Dermis blood vessel endothelial cell (primary cell): ENCODE results near the gene GIPC1. TPM values are rescaled to one million over a fixed set of nuclear protein-coding genes. Genes with fewer than 3 reads are reported as not detected.
A peak's percentile ranks its signal among the peaks of the same experiment; 100 is the strongest.
"Not testable (repeated sequence)": the region's sequence is repeated elsewhere in the genome, so short reads cannot be mapped to it uniquely, and the experiment has no call there.

Experiments
- DNase-seq: peaks from one replicate; pipeline ENCODE4 v3.0.0; 2010
- total RNA-seq: library from RNA; depleted of rRNA; stranded (reverse); fragments of >200 nt; gene quantifications from 2 replicates; pipeline ENCODE4 v1.2.3, GENCODE V29; 2014

GIPC1 gene
- total RNA-seq, 1 donor from 2014 or later = 182 TPM

- DNase-seq = peak; percentile 67
Observed at GRCh38 chr19:14517446-14517839, 21.5 kb upstream of the GIPC1 start.

- DNase-seq = no peak
Observed at GRCh38 chr19:14516746-14517438, 21.0 kb upstream of the GIPC1 start.

DNA sequence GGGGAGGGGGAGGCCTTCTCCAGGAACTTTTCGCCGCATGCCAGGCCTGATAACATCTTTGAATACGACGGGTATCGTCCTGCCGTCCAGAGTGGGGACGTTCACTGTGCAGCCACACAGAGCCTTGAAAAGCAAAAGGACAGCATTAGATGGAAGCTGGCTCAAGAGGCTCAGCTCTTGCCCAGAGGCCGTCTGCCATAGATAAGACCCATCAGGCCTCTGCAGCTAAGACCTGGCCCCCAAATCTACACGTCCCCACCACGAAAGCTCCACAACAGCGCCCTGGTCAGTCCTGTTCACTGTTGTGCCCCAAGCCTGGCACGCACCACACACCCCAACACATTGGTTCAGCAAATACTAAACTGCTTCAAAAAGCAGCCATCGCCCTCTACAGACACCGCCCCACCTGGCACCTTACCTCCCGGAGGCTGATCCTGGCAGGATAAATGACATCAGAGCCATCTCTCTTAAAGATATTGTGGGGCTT lies 20.2 kb upstream of the GIPC1 start:
- DNase-seq = no peak

- DNase-seq = no peak
Observed at GRCh38 chr19:14515501-14516047, 19.6 kb upstream of the GIPC1 start.

DNA sequence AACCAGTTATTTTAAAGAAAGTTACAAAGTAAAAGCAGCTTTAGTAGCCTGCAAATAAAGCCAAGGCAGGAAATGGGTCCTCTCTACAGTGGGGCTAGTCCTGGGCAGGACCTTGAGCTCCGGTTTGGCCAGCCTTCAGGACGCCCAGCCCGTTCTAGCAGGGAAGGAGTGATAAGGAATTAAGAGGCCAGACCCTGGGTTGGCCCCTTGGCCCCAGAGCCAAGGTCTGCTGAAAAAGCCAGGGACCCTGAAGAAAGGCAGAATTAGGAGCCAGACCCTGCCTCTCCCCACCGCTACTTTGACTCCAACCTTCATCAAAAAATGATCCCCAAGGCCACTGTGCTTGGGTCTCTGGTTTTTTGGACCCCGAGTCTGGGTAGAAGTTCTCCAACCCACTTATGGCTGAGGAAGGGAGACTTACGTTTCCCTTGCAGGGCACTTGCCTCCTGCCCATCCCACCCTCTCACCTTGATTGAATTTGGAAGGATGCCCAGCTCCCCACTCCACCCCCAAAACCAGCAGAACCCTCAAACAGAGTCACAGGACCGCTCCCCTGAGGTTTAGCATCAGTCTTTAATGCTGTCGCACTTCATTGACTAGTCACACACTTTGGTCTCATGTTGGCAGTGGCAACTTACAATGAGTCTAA lies 18.4 kb upstream of the GIPC1 start:
- DNase-seq = no peak

GRCh38 chr19:14512406-14512961 lies 16.6 kb upstream of the GIPC1 start:
- no peak for DNase-seq

GRCh38 chr19:14511229-14511593 lies 15.3 kb upstream of the GIPC1 start:
- no peak for DNase-seq

GRCh38 chr19:14510311-14511228 lies 14.6 kb upstream of the GIPC1 start:
- peak; percentile 26 for DNase-seq

DNA sequence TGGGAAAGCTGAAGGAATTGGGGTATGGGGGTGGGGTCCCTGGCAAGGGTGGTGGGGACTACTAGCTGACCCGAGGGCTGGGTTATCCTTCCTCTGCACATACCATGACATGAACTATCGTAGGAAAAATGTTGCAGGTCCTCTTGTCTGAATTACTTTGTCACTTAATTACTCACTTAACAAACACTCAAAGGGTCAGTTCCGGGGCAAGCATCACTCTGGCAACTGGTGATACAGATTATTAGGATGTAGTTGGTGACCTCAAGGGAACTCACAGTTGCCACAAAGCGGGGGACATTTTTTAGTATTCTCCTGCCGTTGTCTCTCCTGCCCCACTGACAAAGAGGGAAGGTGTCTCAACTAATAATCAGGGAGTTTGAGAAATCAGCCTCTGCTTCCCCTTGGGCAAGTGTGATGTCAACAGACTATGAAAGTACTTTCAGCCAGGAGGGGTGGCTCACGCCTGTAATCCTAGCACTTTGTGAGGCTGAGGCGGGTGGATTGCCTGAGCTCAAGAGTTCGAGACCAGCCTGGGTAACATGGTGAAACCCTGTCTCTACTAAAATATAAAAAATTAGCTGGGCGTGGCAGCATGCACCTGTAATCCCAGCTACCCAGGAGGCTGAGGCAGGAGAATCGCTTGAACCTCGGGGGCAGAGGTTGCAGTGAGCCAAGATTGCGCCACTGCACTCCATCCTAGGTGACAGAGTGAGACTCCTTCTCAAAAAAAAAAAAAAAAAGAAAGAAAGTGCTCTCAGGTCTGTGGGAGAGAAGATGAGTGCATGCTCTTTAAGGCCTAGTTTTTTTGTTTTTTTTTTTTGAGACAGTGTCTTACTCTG lies 12.0 kb upstream of the GIPC1 start:
- DNase-seq = peak; percentile 76

- DNase-seq = peak; percentile 63
Observed at GRCh38 chr19:14505488-14506239, 9.7 kb upstream of the GIPC1 start.

- not testable (repeated sequence) for DNase-seq
Observed at GRCh38 chr19:14504575-14504974, 8.6 kb upstream of the GIPC1 start.

- no peak for DNase-seq
Observed at GRCh38 chr19:14503285-14503684, 7.4 kb upstream of the GIPC1 start.

DNA sequence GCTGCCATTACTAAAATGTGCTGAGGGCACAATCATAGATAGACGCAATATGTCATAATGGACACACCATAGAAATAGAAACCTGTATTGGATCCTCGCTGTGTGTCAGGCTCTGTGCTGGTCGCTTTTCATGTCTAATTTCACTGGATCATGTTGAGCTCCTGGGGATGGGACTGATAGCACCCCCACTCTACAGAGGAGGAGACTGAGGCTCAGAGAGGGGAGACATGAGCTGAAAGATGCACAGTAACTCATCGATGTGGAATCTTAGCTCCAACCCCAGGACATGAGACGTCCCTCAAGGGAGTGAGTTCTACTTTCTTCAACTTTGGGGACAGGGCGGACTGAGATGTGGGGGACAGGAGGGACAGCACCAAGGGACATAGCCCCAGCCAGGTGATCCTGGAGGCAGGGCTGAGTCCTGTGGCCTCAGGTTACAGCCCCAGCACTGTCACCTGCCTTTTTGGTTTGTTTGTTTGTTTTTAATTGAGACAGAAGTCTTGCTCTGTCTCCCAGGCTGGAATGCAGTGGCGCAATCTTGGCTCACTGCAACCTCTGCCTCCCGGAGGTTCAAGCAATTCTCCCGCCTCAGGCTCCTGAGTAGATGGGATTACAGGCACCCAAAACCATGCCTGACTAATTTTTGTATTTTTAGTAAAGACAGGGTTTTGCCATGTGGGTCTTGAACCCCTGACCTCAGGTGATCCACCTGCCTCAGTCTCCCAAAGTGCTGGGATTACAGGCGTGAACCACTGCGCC lies 6.6 kb upstream of the GIPC1 start:
- DNase-seq = no peak

DNA sequence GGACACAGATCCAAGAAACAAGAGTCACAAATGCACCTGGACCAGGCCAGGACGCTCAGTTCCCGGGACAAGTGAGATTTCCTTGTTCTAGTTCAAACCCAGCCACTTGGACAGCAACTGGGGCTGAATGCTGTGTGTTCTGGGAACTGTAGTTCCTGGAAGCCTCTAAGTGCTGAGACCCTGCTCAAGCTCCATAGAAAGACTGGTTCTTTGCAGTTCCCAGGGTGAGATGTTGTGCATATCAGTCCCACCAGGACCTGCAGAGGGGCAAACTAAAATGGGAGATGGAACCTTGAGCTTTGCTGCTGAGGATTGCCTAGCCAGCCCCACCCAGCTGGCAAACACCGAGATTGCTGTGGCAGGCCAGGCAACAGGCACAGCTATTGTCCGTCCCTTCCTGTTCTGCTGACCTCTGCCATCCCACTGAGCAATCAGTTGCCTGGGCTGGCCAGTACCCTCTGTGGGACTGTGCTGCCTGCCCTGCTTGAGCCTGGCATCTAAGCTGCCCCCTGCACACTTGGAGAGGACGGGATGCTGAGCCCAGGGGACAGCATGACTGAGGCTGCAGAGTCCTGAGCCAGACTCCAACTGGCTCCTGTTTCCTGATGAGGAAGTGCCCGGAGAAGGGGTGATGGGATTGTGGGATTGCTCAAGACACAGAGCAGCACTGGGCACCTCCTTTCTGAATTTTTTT lies 1.4 kb upstream of the GIPC1 start:
- DNase-seq = peak; percentile 67

GRCh38 chr19:14496834-14497227 lies 904 bp upstream of the GIPC1 start:
- DNase-seq = no peak

DNA sequence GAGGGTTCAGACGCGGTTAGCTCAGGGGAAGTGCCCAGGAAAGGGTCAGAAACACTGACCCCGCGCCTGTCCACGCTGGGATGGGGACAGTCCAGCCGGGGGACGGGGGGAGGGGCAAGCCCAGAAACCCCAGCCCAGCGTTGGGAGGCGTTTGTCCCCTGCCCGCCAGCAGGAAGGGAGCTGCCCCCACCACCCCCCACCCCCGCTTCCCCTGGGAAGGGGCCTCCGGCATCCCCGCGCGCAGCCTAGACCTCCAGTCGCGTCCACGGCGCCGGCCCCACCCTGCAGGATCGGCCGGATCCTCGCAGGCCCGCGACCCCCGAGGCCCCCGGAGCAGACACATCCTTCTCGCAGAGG lies 277 bp downstream of the GIPC1 start:
- DNase-seq = no peak

GRCh38 chr19:14494910-14495671 lies 836 bp downstream of the GIPC1 start:
- DNase-seq = no peak

GRCh38 chr19:14494411-14494810 lies 1.5 kb downstream of the GIPC1 start:
- no peak for DNase-seq
